ENCODE results near the gene UBTD2. TPM values are rescaled to one million over a fixed set of nuclear protein-coding genes. Genes with fewer than 3 reads are reported as not detected.

UBTD2 gene
- total RNA-seq, 5 donors from 2014 or later (not counting 1 experiment from before 2014, with no cell fraction given) = 3.2 to 7.7 (median 5.4) TPM

DNA sequence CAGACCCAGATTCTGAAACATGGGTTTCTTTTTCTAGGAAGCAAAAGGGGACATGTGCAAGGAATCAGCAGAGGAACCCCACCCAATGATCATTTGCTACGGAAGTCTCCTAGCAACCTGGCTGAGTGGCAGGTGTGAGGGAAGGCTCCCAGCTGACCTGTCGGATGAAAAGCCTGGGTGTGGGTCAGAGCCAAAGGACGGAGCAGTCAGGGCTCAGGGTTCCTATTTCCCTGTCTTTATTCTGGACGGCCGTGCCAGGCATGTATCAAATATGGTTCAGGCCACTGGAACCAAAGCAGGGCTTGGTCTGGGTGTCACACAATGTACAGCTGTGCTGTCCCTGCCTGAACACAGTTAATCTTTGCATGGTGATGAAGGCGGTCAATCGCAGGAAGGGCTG lies 115.7 kb downstream of the UBTD2 start:
- peaks cover 24% of the 10 kb centered on the region for H3K36me3 Mint-ChIP-seq
- H3K27me3 Mint-ChIP-seq = no peaks in the 10 kb centered on the region
- POLR2A ChIA-PET = interaction anchor here in 1 of 2 donors (0.6 kb wide), 1 partner anchor 11 kb away, joined by 3 read pairs; no protein-coding TSS in a partner anchor

DNA sequence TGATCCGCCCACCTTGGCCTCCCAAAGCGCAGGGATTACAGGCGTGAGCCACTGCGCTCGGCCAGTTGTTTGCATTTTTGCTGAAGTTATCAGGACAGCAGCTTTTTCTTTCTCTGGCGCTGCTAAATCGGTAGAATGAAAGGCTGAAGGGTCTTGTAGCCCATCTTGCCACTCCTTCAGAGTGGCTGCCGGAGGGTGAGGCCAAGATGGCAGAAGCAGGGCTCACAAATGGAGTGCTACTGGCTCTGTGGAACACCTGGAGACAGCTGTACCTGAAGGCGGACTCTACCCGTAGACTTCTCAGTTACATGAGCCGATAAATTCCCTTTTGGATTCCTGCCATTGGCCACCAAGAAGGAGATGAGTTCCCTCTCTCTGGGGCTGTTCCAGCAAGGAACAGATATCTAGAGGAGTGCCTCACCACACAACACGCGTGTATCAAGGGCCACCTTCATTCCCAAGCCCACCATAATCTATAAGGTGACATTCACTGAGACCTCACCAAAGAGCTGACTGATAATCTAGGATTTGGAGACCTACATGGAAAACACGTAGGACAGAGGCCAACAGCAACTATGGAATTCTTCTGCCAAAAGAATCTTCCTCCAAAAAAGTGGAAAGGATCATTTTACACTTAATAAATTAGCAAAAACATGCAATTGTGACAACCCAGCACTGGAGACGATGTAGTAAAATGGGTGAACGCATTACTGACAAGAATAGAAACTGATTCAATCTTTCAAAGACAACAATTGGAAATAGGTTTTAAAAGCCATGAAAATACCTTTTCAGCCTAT lies 117.3 kb downstream of the UBTD2 start:
- POLR2A ChIA-PET = no interaction called here
- no peak overlapping the region for H3K4me3 ChIP-seq (ENCODE audit: control insufficient read depth in 1 of 2, extremely low read depth in 1 of 2, low read length in 1 of 2)
- no peaks in the 10 kb centered on the region for H3K27me3 Mint-ChIP-seq
- H3K4me1 Mint-ChIP-seq = peaks cover 67 to 90% (median 89%) of the 10 kb centered on the region in 3 donors
- peak overlapping the region in 1 of 3 donors; percentile 37 for H3K4me3 Mint-ChIP-seq
- H3K27ac ChIP-seq (ENCODE audit: low read length) = no peak overlapping the region
- H3K9me3 Mint-ChIP-seq = no peaks in the 10 kb centered on the region
- no peak for ATAC-seq (replicated peaks in 1 of 4)
- peaks cover 3 to 68% of the 10 kb centered on the region in 2 donors for H3K36me3 ChIP-seq (ENCODE audit: control insufficient read depth in 2 of 2, extremely low read depth in 1 of 2, insufficient read depth in 1 of 2, low read length in 1 of 2)
- peaks cover 36 to 97% of the 10 kb centered on the region in 2 experiments for H3K4me1 ChIP-seq (ENCODE audit: control insufficient read depth in 1 of 2, extremely low read depth in 1 of 2, insufficient read depth in 2 of 2, low read length in 2 of 2)
- peak overlapping the region; percentile 49 to 68 for H3K27ac Mint-ChIP-seq
- CTCF ChIA-PET = no interaction called here
- H3K27me3 ChIP-seq (replicated peaks in 1 of 2; ENCODE audit: control insufficient read depth in 2 of 2, extremely low read depth in 1 of 2, insufficient read depth in 2 of 2, low read length in 1 of 2) = no peaks in the 10 kb centered on the region
- no peak for DNase-seq
- peaks cover 26% of the 10 kb centered on the region for H3K36me3 Mint-ChIP-seq
- 89% methylated on average over 10 of the region's 16 CpGs for WGBS (ENCODE audit: insufficient coverage)
- H3K9me3 ChIP-seq = no peaks in the 10 kb centered on the region

More for the DNA sequence above, 115.7 kb downstream of the UBTD2 start:
- 91% methylated on average over 7 of the region's 7 CpGs for WGBS (ENCODE audit: insufficient coverage)
- ATAC-seq (replicated peaks in 1 of 4) (no peak), DNase-seq (no peak)
- Mint-ChIP-seq H3K27ac (peak overlapping the region; percentile 55 to 77), H3K4me3 (peak overlapping the region in 1 of 3 donors; percentile 37), H3K4me1 (peaks cover 70 to 91% (median 90%) of the 10 kb centered on the region in 3 donors), H3K9me3 (no peaks in the 10 kb centered on the region)
- H3K4me3 ChIP-seq (ENCODE audit: control insufficient read depth in 1 of 2, extremely low read depth in 1 of 2, low read length in 1 of 2) = no peak overlapping the region
- CTCF ChIA-PET = interaction anchor here in 1 of 2 donors (0.5 to 0.8 kb wide), 2 partner anchors 41 to 552 kb away, joined by 3 read pairs; no protein-coding TSS in a partner anchor
- H3K36me3 ChIP-seq (ENCODE audit: control insufficient read depth in 2 of 2, extremely low read depth in 1 of 2, insufficient read depth in 1 of 2, low read length in 1 of 2) = peaks cover 3 to 65% of the 10 kb centered on the region in 2 donors
- no peaks in the 10 kb centered on the region for H3K9me3 ChIP-seq
- no peak overlapping the region for H3K27ac ChIP-seq (ENCODE audit: low read length)
- H3K4me1 ChIP-seq (ENCODE audit: control insufficient read depth in 1 of 2, extremely low read depth in 1 of 2, insufficient read depth in 2 of 2, low read length in 2 of 2) = peaks cover 30 to 97% of the 10 kb centered on the region in 2 experiments
- no peaks in the 10 kb centered on the region for H3K27me3 ChIP-seq (replicated peaks in 1 of 2; ENCODE audit: control insufficient read depth in 2 of 2, extremely low read depth in 1 of 2, insufficient read depth in 2 of 2, low read length in 1 of 2)

DNA sequence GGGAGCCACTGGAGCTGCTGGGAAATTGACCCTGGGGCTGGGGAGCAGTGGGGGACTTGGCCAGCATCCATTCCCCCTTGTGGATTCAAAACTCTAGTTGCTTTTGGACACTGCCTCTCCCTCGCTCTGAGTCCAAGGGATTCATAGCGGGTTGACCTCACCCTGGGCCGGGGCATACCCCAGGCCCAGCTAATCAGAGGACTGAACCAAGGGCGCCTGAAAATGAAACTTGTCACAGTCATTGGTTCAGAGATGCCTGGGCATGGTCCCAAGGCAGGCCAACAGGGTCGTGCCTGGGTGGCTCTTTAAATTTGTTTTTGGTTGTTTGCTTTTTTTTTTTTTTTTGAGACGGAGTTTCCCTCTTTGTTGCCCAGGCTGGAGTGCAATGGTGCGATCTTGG lies 118.1 kb downstream of the UBTD2 start:
- no peak overlapping the region for H3K4me3 Mint-ChIP-seq
- no peaks in the 10 kb centered on the region for H3K9me3 Mint-ChIP-seq
- H3K27me3 Mint-ChIP-seq = no peaks in the 10 kb centered on the region
- ChIA-PET POLR2A (no interaction called here), CTCF (interaction anchor here in 1 of 2 donors (1.8 kb wide), 1 partner anchor 8 kb away, joined by 8 read pairs; no protein-coding TSS in a partner anchor)
- peaks cover 67 to 89% (median 87%) of the 10 kb centered on the region in 3 donors for H3K4me1 Mint-ChIP-seq
- H3K27ac Mint-ChIP-seq = peak overlapping the region in 1 of 2 donors; percentile 74
- peaks cover 3 to 65% of the 10 kb centered on the region in 2 donors for H3K36me3 ChIP-seq (ENCODE audit: control insufficient read depth in 2 of 2, extremely low read depth in 1 of 2, insufficient read depth in 1 of 2, low read length in 1 of 2)
- H3K4me3 ChIP-seq (ENCODE audit: control insufficient read depth in 1 of 2, extremely low read depth in 1 of 2, low read length in 1 of 2) = no peak overlapping the region
- no peak overlapping the region for H3K27ac ChIP-seq (ENCODE audit: low read length)
- ATAC-seq (replicated peaks in 1 of 4) (no peak), DNase-seq (no peak)
- WGBS (ENCODE audit: insufficient coverage) = 66% methylated on average over 4 of the region's 7 CpGs
- H3K36me3 Mint-ChIP-seq = peaks cover 27% of the 10 kb centered on the region
- no peaks in the 10 kb centered on the region for H3K9me3 ChIP-seq
- peaks cover 33 to 97% of the 10 kb centered on the region in 2 experiments for H3K4me1 ChIP-seq (ENCODE audit: control insufficient read depth in 1 of 2, extremely low read depth in 1 of 2, insufficient read depth in 2 of 2, low read length in 2 of 2)
- H3K27me3 ChIP-seq (replicated peaks in 1 of 2; ENCODE audit: control insufficient read depth in 2 of 2, extremely low read depth in 1 of 2, insufficient read depth in 2 of 2, low read length in 1 of 2) = no peaks in the 10 kb centered on the region

DNA sequence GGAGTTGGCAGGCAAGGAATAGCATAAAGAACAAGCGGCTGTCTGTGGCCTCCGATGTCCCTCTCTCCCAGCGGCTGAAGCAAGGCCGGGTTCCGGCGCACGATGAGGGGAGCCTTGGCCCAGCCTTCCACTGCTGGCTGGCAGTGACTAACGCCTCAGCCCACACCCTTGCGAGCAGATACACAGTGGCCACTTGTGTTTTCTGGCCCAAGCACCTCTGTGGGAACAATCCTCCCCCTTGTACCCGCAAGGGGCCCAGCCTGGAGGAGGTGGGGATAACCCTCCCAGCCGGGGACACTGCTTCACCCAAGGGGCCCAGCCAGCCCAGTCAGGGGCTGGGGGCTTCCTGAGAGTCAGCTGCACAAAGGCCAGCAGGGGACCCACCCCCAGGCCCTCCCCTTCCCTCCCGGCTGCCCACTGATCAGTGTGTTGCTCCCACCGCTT lies 118.8 kb downstream of the UBTD2 start:
- ATAC-seq (replicated peaks in 1 of 4) (no peak), DNase-seq (no peak)
- Mint-ChIP-seq H3K27ac (peak overlapping the region in 1 of 2 donors; percentile 74), H3K4me3 (no peak overlapping the region), H3K27me3 (no peaks in the 10 kb centered on the region), H3K9me3 (no peaks in the 10 kb centered on the region), H3K4me1 (peaks cover 65 to 89% (median 85%) of the 10 kb centered on the region in 3 donors), H3K36me3 (peaks cover 21% of the 10 kb centered on the region)
- no peaks in the 10 kb centered on the region for H3K9me3 ChIP-seq
- no peaks in the 10 kb centered on the region for H3K27me3 ChIP-seq (replicated peaks in 1 of 2; ENCODE audit: control insufficient read depth in 2 of 2, extremely low read depth in 1 of 2, insufficient read depth in 2 of 2, low read length in 1 of 2)
- peaks cover 3 to 61% of the 10 kb centered on the region in 2 donors for H3K36me3 ChIP-seq (ENCODE audit: control insufficient read depth in 2 of 2, extremely low read depth in 1 of 2, insufficient read depth in 1 of 2, low read length in 1 of 2)
- CTCF ChIA-PET = interaction anchor here in 1 of 2 donors (0.7 to 1.8 kb wide), 2 partner anchors 9 to 18 kb away, joined by 3 to 8 read pairs; no protein-coding TSS in a partner anchor
- WGBS (ENCODE audit: insufficient coverage) = 95% methylated on average over 4 of the region's 13 CpGs
- no peak overlapping the region for H3K4me3 ChIP-seq (ENCODE audit: control insufficient read depth in 1 of 2, extremely low read depth in 1 of 2, low read length in 1 of 2)
- POLR2A ChIA-PET = no interaction called here
- H3K4me1 ChIP-seq (ENCODE audit: control insufficient read depth in 1 of 2, extremely low read depth in 1 of 2, insufficient read depth in 2 of 2, low read length in 2 of 2) = peaks cover 30 to 98% of the 10 kb centered on the region in 2 experiments
- H3K27ac ChIP-seq (ENCODE audit: low read length) = no peak overlapping the region

DNA sequence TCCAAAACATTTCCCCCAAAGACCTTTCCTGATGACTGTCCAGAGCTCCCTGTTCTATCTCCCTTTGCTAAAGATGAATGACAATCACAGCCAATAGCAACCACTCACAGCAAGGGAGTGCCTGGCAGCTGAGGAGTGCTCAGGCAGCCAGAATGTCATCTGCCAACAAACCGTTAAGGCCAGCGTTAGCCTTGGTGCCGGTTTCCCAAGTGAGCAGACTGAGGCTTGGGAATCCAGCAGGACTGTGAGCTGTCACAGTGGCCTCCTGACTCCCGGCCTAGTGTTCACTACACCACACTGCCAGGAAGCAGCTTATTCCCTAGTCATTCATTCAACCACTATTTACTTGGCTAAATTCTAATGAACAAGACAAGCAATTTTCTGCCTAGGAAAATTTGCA lies 120.2 kb downstream of the UBTD2 start:
- Mint-ChIP-seq H3K4me3 (peak overlapping the region in 1 of 3 donors; percentile 42), H3K4me1 (peaks cover 61 to 87% (median 82%) of the 10 kb centered on the region in 3 donors), H3K36me3 (peaks cover 12% of the 10 kb centered on the region), H3K9me3 (no peaks in the 10 kb centered on the region), H3K27me3 (no peaks in the 10 kb centered on the region), H3K27ac (peak overlapping the region in 1 of 2 donors; percentile 29)
- ATAC-seq (replicated peaks in 1 of 4) (no peak), DNase-seq (no peak)
- Histone ChIP-seq H3K4me1 (ENCODE audit: control insufficient read depth in 1 of 2, extremely low read depth in 1 of 2, insufficient read depth in 2 of 2, low read length in 2 of 2) (peaks cover 22 to 94% of the 10 kb centered on the region in 2 experiments), H3K27ac (ENCODE audit: low read length) (peak overlapping the region; percentile 10), H3K4me3 (ENCODE audit: control insufficient read depth in 1 of 2, extremely low read depth in 1 of 2, low read length in 1 of 2) (no peak overlapping the region), H3K27me3 (replicated peaks in 1 of 2; ENCODE audit: control insufficient read depth in 2 of 2, extremely low read depth in 1 of 2, insufficient read depth in 2 of 2, low read length in 1 of 2) (no peaks in the 10 kb centered on the region), H3K9me3 (no peaks in the 10 kb centered on the region), H3K36me3 (ENCODE audit: control insufficient read depth in 2 of 2, extremely low read depth in 1 of 2, insufficient read depth in 1 of 2, low read length in 1 of 2) (peaks cover 3 to 51% of the 10 kb centered on the region in 2 donors)
- ChIA-PET POLR2A (no interaction called here), CTCF (interaction anchor here in 1 of 2 donors (0.5 kb wide), 1 partner anchor 1863 kb away, joined by 3 read pairs; no protein-coding TSS in a partner anchor)
- 85% methylated on average over 4 of the region's 4 CpGs for WGBS (ENCODE audit: insufficient coverage)

DNA sequence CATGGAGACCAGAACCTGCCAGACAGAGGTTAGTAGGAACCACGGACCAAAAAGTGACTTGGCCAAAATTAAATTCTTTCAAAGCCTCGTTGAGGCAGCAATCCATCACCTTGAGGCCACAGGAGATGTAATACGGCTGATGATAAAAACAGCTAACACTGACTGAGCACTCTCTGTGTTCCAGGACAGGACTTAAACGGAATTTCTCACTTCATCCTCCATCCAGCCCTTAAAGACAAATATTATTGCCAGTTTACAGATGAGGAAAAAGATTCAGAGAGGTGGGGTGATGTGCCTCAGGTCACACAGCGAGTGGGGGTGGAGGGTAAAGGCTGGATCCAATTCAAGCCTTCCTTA lies 120.6 kb downstream of the UBTD2 start:
- no peak overlapping the region for H3K4me3 Mint-ChIP-seq
- WGBS (ENCODE audit: insufficient coverage) = 54% methylated on average over 3 of the region's 5 CpGs

More for the DNA sequence above, 120.6 kb downstream of the UBTD2 start:
- peaks cover 3 to 51% of the 10 kb centered on the region in 2 donors for H3K36me3 ChIP-seq (ENCODE audit: control insufficient read depth in 2 of 2, extremely low read depth in 1 of 2, insufficient read depth in 1 of 2, low read length in 1 of 2)
- ChIA-PET POLR2A (no interaction called here), CTCF (no interaction called here)
- peaks cover 20 to 90% of the 10 kb centered on the region in 2 experiments for H3K4me1 ChIP-seq (ENCODE audit: control insufficient read depth in 1 of 2, extremely low read depth in 1 of 2, insufficient read depth in 2 of 2, low read length in 2 of 2)
- DNase-seq (no peak), ATAC-seq (replicated peaks in 1 of 4) (no peak)
- no peaks in the 10 kb centered on the region for H3K27me3 ChIP-seq (replicated peaks in 1 of 2; ENCODE audit: control insufficient read depth in 2 of 2, extremely low read depth in 1 of 2, insufficient read depth in 2 of 2, low read length in 1 of 2)
- Mint-ChIP-seq H3K36me3 (peaks cover 14% of the 10 kb centered on the region), H3K9me3 (no peaks in the 10 kb centered on the region), H3K27me3 (no peaks in the 10 kb centered on the region), H3K4me1 (peaks cover 61 to 86% (median 81%) of the 10 kb centered on the region in 3 donors), H3K27ac (peak overlapping the region; percentile 29 to 69)
- peak overlapping the region; percentile 10 for H3K27ac ChIP-seq (ENCODE audit: low read length)
- no peaks in the 10 kb centered on the region for H3K9me3 ChIP-seq
- H3K4me3 ChIP-seq (ENCODE audit: control insufficient read depth in 1 of 2, extremely low read depth in 1 of 2, low read length in 1 of 2) = no peak overlapping the region

Measured in T-cell (primary cell).